ENCODE data around the gene COG3.

The COG3 gene

GRCh38 chr13:45448965-45449559, 15.7 kb upstream of the COG3 start:
- DNase-seq, result no peak

DNA sequence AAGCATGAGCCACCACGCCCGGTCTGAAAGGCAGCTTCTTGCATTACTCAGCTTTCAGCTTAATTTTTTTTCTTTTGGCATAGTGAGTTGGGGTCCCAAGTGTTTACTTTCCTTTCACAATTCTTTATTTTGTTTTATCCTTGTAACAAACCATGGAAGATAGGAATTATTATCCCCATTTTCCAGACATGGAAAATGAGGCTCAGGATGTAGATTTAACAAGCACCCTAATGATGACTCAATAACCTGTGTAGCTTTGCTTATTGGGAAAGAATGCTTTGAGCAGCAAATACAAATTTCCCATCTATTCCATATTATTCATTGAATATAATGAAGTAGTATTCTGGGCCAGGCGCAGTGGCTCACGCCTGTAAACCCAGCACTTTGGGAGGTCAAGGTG, 13.5 kb upstream of the COG3 start:
- DNase-seq, result no peak

- no peak for DNase-seq
Measured at GRCh38 chr13:45454204-45454603, 10.5 kb upstream of the COG3 start.

- no peak for DNase-seq
Measured at GRCh38 chr13:45456196-45456972, 8.4 kb upstream of the COG3 start.

DNA sequence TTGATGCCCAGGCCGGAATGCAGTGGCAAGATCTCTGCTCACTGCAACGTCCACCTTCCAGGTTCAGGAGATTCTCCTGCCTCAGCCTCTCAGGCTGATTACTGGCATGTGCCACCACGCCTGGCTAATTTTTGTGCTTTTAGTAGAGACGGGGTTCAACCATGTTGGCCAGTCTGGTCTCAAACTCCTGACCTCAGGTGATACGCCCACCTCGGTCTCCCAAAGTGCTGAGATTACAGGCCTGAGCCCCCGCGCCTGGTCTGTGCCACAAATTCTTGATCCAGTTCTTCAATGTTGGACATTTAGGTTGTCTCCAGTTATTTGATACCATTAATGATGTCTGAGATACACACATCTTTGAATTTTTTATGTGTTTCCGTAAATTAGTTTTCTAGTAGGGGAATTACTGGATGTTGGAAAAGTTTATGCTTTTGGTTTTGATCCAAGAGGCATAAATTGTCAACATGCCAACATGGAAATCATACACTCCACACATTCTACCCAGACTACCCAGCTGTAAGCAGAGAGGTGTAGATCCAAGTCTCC, 525 bp upstream of the COG3 start:
- DNase-seq, result no peak

- DNase-seq, result no peak
Measured at GRCh38 chr13:45466359-45466758, 1.6 kb downstream of the COG3 start.

- DNase-seq, result no peak
Measured at GRCh38 chr13:45468635-45469034, 3.9 kb downstream of the COG3 start.

- DNase-seq, result no peak
Measured at GRCh38 chr13:45472171-45472705, 7.5 kb downstream of the COG3 start.

- no peak for DNase-seq
Measured at GRCh38 chr13:45473627-45474026, 8.9 kb downstream of the COG3 start.

- DNase-seq, result no peak
Measured at GRCh38 chr13:45474584-45475454, 10.1 kb downstream of the COG3 start.

GRCh38 chr13:45479661-45480060, 14.9 kb downstream of the COG3 start:
- DNase-seq, result no peak

DNA sequence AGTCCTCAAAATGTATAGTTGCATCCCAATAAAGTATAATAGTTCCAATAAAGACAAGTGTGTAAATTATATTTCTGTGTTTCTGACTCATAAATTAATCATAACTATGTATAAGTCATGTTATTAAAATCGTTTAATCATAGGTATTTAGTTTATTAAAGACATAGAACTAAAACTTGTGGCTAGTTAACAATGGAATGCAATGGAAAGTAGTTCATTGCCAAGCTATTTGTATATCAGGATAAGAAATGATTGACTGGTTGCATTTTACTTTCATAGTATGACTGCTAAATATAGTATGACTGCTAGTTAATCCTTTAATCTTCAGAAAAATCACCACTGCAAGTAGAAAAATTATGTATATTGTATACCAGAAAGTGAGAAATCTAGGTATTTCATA, 16.9 kb downstream of the COG3 start:
- no peak for DNase-seq

DNA sequence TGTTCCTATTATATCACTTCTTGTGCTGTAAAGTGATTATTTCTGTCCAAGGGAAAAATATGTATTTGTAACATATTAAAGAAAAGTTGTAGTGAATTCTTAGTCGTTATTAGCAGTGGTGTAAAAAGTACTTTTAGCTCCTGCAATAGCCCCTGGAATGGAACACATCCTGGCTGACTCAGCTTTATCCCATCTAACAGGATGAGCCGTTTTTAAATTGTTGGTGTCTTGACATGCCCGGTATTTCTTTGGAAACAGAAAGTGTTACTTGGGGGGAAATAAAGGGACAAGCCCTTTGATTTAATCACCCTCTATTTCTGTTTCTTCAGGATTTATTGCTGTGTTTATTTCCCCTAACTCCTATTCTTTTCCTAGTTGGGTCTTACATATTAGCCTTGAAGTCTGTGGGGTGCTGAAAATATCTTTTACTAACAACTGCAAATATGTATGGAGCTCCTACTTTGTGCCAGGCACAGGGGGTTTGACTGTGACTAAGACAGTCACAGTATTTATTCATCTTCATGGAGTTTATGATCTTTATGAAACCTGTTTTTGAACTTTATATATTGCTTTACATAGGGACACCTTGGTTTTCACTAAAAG, 17.9 kb downstream of the COG3 start:
- no peak for DNase-seq

DNA sequence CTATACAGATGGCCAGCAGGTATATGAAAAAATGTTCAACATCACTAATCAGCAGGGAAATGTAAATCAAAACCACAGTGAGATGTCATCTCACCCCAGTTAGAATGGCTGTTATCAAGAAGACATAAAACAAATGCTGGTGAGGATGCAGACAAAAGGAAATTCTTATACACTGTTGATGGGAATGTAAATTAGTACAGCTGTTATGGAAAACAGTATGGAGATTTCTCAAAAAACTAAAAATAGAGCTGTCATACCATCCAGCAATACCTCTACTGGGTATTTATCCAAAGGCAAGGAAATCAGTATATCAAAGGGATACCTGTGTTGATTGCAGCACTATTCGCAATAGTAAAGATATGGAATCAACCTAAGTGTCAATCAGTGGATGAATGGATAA, 22.9 kb downstream of the COG3 start:
- DNase-seq, result no peak

DNA sequence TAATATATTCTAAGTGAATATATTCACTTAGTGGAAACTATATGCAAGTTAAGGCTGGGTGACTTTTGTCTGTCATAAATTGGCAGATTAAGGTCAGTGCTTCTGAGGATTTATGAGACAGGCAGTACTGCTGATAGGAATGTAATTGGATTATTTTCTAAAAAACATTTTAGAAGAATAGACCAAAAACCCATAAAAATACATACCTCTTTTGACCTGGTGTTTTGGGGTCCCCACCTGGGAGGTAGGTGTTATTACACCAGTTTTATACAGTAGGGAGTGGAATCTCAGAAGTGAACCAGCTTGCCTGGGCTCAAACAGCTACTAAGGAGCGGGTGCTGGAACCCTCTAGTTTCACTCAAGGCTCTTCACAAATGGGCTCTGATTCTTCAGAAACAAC, 25.3 kb downstream of the COG3 start:
- no peak for DNase-seq

DNA sequence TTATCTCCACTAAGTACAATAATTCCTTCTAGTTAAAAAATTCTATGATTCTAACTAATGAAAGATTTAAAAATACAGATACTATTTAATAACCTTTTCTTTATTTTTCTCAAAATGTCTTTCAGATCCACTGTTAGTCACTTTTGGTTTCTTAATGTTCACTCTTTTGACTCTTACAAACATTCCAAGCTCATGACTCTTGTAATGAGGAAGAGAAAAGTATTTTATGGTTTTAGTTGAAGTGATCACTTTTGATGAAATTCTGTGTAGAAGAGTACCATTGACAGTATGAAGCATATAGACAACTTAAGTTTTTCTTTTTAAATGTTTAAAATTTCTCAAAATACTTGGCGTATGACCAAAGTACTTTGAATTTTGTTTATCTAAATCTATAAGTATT, 27.8 kb downstream of the COG3 start:
- DNase-seq, result no peak

DNA sequence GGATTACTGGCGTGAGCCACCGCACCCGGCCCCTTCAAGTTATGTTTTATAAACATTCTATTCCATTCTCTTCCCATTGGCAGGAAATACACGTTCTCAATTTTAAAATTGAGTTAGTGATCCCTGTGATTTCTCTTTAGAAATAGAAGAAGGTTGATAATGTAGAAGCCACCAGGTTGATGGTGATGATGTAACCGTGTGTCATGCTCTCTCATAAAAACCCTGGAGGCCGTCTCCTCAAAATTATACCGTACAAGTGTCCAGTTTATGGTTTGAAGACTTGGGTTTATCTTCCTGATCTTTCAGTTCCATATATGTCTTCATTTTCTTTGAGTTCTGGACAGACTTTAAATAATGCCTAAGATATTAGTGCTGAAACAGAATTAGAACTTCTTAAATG, 32.2 kb downstream of the COG3 start:
- no peak for DNase-seq

DNA sequence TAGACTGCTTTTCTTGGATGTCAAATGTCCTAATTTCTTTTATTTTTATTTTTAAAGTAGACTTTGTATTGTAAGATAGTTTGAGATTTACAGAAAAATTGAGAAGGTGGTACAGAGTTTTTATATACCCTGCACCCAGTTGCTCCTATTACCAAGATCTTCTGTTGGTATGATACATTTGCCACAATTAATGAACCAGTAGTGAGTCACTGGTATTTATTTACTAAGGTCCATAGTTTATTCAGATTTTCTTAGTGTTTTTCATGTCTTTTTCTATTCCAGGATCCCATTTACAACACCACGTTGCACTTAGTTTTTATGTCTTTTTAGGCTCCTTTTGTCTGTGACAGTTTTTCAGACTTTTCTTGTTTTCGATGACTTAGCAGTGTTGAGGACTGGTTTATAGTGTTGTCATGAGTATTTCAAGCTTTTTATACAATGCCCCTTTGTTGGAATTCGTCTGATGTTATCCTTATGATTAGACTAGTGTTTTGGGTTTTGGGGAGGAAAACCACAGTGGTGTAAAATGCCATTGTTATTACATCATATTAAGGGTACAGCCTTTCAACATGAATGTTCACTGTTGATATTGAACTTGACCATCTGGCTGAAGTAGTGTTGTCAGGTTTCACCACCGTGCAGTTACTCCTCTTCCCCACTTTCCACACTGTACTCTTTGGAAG, 35.9 kb downstream of the COG3 start:
- DNase-seq, result no peak

DNA sequence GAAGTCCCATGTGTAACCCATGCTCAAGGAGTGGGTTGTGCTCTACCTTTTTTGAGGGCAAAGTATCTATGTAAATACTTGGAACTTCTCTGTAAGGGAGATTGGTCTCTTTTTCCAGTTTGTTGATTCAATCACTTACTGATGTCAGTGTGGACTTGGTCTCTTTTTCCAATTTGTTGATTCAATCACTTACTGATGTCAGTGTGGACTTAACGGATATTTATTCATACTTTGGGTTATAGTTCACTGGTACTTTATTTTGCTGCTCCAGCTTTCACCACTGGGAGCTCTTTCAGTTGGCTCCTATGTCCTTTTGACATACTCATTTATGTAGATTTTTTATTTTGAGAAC, 36.4 kb downstream of the COG3 start:
- no peak for DNase-seq

GRCh38 chr13:45503658-45504057, 38.9 kb downstream of the COG3 start:
- no peak for DNase-seq

DNA sequence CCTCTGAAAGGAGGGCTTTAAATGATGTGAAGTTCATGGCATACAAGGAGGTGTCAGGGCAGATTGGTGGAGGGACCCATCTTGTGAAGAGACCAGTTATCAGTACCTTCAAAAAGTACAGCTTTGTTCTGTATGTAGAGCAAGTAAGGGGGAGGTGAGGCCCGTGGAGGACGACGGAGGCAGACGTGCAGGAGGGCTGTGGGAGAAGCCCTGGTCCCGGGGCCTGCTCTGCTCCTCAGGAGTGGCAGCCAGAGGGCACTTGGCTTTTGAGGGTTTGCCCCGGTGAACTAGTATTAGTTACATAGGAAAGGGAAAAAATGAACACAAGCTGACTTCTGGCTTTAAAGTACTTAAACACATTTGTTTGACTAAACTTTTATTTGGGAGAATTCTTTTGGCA, 42.1 kb downstream of the COG3 start:
- no peak for DNase-seq

DNA sequence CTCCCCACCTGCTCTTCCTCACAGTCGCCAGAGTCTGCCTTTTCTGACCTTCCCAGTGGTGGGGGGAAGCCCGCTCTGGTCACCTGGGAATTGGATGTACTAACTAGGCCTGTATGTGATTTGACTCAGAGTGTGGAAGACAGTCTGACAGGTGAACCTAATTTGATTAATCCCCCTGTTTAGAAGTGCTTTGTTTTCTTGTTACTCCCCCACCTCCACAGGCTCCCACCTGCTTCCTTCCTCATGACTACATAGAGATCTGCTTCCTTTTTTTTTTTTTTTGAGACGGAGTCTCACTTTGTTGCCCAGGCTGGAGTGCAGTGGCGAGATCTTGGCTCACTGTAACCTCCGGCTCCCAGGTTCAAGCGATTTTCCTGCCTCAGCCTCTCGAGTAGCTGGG, 44.0 kb downstream of the COG3 start:
- no peak for DNase-seq
